Dermis microvascular lymphatic vessel endothelial cell (primary cell): ENCODE data around the gene LAMA2. TPM values are rescaled to one million over a fixed set of nuclear protein-coding genes. Genes with fewer than 3 reads are reported as not detected.
"Not testable (repeated sequence)": the region's sequence is repeated elsewhere in the genome, so short reads cannot be mapped to it uniquely, and the experiment has no call there.

Experiments
- DNase-seq, 2 donors: peaks; one replicate each; pipeline versions ENCODE4 v3.0.0 to v3.0.0-alpha.2; 2010; ENCODE audit warnings: low read depth in 2 of 2
- total RNA-seq: library from RNA; depleted of rRNA; stranded (reverse); fragments of >200 nt; gene quantifications from 2 replicates; pipeline ENCODE4 v1.2.1, GENCODE V29; 2014

Gene LAMA2
- total RNA-seq, 1 donor from 2014 or later = 0.64 TPM

DNA sequence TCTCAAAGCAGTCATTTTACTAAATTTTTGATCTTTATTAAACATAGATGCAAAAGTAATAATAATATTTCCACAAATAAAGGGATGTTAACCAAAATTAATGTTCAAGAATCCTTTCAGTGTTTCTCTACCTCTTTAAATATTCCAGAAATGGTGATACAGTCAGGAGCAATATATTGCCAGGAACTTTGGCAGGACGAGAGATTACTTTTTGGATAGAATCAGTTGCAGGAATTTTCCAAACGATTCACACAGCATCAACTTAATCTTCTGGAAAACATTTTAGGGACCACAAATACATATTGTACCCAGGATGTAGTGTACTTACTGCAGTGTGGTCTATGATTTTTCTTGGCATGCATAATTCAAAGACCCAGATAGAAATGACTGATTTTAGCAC is 125.7 kb downstream of the LAMA2 start:
- no peak for DNase-seq

DNA sequence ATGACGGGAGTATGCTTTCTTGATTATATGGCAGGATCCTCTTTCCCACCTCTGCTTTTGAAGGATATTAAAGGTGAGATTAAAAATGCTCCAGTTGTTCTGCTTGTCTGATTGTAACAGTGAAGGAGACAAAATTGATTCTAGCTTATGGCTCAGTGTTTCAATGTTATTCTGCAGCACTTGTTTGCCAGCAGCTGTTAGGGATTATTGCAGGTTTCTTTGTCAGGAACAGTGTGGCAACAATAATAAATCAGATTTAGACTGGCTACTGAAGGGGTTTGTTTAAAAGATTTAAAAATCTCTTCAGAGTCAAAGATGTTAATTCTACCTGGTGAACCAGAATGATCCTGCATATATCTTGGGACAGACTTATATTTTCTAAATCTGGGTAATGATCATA is 126.9 kb downstream of the LAMA2 start:
- DNase-seq = no peak

DNA sequence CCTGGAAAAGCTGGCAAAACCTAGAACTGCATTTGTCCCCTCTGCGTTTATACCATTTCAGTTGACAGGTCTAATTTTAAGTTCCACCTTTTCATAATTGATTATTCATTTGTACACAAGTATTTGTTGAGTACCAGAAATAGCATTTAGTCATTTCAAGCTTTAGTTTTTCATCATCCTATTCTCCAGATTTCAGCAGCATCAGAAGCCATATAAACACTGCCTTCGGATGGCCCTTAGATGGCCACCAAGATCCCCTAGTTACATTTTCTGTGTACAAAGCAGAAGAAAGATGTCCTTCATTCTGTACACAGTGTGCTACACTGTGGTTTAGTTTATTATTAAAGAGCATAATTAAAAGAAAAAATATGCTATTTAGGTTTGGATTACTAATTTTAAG is 131.4 kb downstream of the LAMA2 start:
- no peak for DNase-seq

DNA sequence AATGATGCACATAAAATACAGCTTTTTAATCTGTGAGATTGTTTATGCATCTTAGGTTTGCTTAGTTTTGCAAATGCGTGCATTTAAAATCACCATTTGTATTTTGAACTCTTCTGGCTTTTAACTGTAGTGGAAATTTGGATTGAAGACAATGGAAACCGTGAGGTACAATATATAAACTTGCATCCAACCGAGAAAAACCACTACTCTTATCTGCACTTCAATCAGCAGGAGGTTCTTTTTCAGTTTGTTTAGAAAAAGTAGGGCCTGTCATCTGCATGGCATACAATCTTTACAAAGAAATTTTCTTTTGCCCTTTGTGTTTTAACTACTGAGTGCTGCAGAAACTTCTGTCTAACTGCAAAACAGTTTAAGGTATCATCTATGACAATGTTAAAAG is 132.8 kb downstream of the LAMA2 start:
- DNase-seq = no peak

DNA sequence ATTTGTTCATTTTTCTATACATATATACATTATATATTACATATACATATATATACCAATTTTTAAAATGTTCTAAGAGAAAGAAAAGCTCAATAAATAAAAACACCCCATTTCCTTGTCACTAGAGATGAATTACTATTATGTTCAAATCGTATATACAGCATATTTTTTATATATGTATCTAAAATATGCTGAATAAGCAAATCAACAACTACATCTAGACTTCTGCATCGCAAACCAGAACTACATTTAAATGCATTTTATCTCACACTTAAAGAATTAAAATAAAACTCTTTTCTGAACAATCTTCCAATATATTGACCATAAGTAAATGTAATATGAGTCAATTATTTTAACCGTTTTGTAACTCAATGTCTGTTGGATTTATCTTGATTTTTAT is 133.9 kb downstream of the LAMA2 start:
- no peak for DNase-seq

DNA sequence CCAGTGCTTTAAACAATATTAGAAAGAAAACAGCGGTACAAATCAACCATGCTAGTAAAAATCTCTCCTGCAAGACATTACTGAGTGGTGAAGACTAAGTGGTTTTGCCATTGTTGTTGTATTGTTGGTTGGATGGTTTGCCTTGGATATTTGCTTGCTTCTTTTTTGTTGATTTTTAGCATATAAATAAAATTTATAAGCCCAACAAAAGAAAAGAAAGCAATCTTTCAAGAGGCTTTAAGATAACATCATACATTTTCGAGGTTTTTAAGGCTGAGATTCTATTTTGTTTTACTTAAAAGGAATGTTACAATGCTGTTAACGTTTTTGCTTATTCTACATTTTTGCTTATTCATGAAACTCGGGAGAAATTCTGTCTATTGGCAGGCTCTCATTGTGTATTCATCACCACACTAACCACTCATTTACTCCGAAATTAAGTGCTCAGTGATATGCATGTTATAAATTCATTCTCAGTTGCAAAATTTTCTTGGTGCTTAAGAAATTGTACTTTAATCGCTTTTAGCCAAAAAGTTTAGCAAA is 139.1 kb downstream of the LAMA2 start:
- no peak for DNase-seq

DNA sequence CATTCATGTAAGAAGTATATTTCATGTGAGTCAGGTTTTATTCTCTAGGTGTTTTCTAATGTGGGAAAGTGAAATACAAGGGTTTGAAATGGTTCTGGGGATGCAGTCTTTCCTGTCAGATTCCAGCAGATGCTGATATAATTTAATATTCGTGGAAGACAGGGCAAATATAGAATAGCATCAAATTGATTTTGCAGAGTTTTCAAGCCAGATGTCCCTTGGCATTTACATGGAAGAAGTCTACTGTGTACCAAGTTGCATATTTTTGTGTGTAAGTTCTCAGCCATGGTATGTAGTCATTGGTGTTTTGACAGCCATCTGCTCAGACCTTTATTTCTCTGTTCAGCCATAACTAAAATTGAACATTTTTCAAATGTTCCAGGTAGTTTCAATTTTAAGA is 143.7 kb downstream of the LAMA2 start:
- no peak for DNase-seq

DNA sequence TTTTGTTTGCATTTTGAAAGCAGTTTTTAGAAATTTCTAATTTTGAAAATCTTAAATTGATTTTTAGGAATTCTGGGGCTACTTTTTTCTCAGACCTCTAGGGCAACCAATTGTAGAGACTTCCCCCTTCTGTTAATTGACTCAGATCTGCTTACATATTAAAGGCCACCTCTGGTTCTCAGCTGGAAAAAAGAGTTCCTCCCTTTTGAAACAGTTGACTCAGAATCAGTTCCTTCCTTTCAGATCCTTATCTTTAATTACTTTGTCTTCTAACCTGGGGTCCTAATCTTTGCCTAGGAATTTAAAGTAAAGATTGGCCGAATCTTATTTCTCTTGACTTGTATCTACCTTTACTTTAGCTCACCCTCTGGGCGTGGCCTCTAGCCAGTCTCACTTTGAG is 146.8 kb downstream of the LAMA2 start:
- peak in 1 of 2 donors; percentile 19 for DNase-seq

DNA sequence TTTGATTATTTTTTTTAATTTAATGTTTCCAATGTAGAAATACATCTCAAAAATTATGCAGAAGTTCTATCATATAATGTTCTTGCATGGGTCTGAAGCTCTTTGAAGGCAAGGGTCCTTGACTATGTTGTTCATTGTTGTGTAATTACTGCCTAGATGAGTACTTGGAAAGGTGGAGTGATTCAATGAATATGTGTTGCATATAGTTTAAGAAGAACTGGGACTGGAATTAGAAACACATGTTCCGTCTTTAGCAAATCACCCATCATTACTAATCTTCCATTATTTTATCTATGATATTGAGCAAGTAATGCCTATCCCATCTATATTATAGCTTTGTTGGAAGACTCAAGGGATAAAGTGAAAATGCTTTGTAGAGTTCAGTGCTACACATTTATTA is 147.3 kb downstream of the LAMA2 start:
- DNase-seq = no peak

DNA sequence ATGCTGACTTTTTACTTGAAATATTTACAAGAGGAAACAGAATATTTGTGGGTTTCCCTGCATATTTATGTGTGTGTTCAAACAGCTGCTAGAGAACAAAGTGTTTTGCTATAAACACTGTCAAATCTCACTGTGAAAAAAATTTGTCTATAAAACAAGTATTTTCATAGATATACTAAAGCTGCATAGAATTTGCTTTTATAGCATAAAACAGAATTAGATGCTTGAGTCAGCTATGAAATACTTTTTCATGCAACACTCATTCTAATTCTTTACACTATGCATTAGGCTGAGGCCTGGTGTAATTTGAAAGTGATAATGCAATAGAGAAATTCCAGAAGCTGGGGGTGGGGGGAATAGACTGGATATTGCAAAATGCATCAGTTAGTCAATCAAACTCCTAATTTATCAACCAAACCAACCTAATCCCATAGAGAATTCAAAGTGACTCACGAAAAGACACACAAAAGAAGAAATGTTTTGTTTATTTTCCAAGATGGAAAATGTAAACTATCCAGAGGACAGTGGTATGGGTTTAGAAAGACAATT is 148.2 kb downstream of the LAMA2 start:
- no peak for DNase-seq

DNA sequence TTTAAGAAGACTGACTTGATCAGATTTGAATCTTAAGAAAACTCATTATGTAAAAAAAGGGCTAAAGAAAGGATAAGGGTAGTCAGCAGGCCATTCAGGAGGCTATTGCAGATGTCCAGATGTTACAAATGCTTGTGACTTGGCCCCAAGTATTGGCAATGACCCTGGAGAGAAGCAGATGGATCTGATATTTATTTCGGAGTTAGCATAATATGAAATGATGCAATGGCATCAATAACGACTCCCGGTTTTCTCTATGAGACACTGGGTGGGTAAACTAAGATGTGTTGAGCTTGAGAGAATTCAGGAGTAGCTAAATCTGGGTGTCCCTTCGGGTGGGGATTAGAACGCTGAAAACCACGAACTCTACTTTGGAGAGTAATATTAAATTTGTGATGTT is 149.7 kb downstream of the LAMA2 start:
- no peak for DNase-seq

DNA sequence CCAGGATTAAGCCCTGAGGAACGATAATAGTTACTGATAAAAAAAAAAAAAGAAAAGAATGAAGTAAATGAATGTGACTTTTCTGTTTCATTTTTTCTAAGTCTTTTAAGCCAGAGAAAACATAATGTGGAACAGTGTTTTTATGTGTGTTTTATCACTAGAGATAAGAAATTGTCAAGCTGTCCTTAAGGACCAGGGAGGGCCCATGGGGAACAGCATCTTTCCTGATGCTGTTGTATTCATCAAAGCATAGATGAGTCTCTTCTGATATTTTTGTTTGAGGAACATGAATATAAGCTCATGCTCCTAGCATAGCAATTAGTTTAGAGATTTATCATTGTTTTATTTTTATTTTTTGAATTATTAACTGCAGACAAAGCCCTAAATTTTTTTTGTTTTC is 150.2 kb downstream of the LAMA2 start:
- DNase-seq = no peak

DNA sequence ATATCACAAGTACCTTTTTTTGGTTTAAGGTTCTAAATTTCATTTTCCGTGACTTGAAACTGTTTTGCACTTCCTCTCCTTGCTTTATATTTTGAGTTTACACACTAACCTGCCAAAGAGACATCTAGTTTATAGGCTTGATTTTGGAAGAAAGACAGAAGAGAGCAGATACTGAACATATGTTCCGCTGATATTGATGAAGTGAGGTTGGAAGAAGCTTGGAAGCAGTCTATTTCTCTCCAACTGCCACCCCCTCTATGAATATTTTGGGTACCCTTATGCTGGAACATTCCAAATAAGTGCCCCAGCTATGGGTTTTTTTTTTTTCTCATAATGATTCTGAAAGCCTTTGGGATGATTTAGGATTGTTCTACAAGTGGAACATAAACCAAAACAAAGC is 150.6 kb downstream of the LAMA2 start:
- no peak for DNase-seq

DNA sequence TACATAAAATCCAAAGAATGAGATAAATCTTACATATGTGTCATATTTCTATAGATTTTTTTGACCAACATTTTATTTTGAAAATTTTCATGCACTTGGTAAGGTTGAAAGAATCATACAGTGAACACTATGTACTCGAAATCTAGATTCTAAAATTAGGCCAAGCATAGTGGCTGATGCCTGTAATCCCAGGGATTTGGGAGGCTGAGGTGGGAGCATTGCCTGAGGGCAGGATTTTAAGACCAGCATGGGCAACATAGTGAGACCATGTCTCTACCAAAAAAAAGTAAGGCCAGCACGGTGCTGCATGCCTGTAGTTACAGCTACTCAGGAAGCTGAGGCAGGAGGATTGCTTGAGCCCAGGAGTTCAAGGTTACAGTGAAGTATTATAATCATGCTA is 158.6 kb downstream of the LAMA2 start:
- DNase-seq = no peak

DNA sequence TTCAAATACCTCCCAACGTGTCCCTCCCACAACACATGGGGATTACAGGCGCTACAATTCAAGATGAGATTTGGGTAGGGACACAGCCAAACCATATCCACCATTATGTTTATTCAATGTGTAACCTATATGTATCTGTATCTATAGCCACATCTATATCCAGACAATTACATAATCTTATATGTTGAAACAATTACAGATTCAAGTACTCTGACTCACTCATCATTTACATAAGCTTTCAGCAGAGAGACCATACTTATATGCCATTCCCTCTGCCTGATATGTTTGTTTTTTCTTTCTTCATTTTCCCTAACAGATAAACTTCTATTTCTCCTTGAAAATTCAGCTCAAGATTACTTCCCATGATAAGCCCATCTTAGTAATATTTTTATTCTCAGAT is 163.6 kb downstream of the LAMA2 start:
- DNase-seq = no peak

DNA sequence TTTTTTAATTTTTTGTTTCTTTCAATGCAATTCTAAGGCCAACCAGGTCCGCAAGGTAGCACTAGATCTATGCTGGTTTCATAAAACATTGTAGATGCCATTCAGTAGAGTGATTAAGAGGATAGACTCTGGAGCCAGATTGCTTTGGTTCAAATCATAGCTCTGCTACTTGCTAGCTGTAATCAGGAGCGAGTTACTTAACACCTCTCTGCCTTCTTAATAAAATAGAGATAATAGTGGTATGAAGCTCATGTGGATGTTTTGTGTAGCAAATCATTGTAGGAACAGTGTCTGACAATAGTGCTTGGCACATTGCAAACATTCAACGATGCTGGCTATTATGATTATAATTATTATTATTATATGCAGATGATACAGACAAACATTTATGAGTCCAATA is 164.9 kb downstream of the LAMA2 start:
- DNase-seq = no peak

DNA sequence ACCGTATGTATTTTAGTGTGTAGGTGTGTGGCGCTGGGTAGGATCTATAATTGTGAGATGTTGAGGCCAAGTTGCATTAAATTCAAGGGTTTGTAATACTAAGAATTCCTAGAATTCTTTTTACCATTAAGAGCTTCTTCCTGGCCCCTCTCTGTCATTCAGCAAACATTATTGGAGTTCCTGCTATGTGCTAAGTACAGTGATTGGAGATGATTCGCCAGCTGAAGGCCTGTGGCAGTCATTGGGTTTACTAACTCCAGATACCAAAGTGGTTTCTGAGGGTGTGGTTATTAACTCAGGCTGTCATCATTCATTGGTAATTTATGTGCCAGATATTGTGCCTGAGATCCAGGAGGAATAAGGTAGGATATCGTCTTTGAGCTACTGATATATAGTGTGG is 167.1 kb downstream of the LAMA2 start:
- DNase-seq = no peak

DNA sequence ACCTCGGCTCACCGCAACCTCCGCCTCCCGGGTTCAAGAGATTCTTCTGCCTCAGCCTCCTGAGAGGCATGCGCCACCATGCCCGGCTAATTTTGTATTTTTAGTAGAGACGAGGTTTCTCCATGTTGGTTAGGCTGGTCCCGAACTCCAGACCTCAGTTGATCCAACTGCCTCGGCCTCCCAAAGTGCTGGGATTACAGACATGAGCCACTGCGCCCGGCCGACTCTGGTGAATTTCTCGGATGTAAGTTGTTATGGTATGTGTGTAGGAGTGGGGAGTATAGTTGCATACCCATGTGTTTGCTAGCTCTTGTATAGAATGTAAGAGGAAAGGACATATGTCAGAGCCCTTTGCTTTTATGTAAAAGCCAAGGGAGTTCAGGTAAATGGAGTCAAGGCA is 170.2 kb downstream of the LAMA2 start:
- not testable (repeated sequence) for DNase-seq

DNA sequence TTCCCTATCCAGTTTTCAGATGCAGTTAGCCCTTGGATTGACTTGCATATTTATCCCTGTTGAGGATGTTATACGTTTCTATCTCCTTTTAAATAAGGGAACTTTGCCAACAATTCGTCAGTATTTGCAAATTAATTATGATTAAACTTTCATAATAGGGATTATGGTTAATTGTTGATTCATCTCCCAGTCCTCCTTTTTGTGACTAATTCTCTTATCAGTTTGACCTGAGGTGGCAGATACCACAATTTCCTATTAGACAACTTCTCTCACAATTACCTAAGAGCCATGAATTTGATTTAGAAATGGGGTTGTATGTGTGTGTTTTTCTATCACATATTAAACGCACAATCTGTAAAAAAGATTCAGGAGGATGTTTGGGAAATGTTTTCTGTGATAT is 172.9 kb downstream of the LAMA2 start:
- no peak for DNase-seq

DNA sequence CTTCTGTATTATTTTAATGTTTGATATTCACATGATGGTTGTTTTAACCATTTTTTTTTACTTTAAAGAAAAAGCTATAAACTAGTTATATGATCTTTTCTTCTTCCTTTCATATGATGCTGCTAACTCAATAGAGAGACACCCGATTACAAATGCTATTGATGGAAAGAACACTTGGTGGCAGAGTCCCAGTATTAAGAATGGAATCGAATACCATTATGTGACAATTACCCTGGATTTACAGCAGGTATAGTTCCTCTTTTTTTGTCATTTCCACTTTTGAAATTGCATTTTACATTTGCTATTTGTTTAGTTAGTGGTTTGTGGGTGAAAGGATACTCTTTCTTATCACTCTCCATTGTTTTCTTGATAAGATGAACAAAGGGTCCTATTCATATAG is 176.7 kb downstream of the LAMA2 start:
- DNase-seq = no peak

DNA sequence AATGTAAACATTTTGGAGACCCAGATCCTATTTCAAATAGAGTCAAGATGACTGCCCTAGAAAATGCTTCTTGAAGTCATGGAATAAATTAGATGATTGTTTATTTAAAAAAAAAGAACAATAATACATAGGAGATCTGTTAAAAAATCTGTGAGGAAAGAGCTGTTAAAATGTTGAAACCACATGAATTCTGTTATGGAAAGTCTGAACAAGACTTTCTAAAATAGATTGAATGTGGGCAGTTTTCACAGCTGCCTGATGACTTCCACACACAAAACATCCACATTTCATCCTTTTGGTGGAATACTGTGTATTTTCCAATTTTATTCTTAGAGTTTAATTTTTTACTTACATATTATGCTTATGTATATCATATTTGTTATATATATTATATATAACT is 186.1 kb downstream of the LAMA2 start:
- no peak for DNase-seq

DNA sequence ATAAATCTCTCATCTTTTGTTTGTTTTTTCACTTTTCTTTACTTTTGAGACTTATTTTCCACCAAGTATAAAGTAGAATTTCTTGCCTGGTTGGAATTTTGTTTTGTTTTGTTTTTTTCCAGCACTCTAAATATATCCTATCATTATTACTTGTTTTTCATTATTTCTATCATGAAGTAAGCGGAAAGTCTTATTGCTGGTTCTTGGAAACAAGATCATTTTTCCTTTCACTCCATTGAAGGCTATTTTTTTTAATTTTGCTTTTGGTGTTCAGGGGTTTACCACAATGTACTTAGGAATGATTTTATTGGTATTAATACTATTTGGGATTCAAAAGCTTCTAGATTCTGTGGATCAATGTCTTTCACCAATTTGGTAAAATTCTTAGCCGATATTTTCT is 190.1 kb downstream of the LAMA2 start:
- DNase-seq = no peak

DNA sequence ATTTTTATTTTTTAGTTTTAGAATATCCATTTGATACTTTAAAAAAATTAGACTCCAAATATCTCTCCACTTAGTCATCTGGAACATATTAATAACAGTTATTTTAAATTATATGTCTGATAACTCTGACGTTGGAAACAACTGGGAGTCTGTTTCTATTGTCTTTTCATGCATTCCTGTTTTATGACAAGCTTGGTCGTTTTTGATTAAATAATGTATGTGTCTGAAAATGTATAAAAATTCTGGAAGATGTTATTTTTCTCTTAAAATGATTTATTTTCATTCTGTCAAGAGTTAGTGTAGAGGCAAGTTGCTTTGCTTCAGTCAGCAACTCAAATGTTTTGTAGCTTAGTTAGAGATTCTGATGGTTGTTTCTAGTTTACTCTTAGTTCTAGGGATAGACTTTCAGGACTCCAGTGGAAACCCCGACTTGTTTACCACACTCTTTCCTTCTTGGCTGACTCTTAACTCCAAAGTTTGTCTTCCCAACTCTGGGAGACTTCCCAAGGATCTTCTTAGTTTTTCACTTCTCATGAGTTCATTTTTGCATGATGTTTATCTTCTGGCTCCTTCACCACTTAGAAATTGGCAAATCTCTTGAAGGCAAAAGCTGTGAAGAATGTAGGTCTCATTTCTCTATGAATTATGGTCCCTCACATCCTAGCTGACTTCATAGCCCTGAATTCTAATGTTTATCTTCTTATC is 190.9 kb downstream of the LAMA2 start:
- DNase-seq = peak in 1 of 2 donors; percentile 10

DNA sequence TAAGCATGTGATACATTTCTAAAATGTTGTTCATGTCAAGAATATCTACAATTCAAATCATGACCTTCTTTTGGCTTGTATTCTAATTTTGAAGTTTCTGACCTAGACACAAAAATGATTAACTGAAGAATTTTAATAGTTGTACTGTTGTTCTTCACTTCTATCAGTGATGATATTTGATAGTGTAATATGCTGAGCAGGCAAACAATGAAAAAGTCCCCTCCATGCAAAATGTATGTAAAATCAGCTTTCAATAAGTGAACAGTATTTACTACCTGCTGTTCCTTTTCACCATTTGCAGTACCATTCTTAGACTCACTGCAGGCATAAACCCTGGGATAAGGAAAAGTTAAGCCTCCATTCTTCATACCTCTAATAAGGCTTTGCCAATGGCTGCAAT is 201.5 kb downstream of the LAMA2 start:
- DNase-seq = no peak
